GM21447 (cell line): Measurements from ENCODE around the gene GAREM1.

Experiments used
- ATAC-seq: cut with Tn5 transposase; IDR thresholded peaks from one replicate; pipeline ENCODE4 v1.9.1; 2021; ENCODE audit not compliant: unreplicated experiment

The GAREM1 gene

GRCh38 chr18:32459361-32460101 is 11.2 kb downstream of the GAREM1 start:
- ATAC-seq: no peak

DNA sequence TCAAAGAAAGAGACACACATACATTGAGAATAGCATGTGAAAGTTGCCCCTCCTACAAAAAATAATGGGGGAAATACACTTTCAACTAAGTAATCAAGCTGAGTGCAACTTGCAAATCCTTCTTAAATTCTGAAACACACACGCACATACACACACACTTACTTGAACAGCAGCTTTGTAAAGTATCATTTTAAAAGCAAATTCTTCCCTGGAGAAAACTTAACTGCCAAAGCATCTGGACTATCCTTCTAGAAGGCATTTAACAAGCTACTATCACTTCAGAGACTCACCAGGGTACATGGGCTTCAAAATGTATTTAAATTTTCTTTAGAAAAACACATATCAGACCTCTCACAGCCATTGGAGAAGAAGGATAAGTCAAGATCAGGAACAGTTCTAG is 15.3 kb downstream of the GAREM1 start:
- no peak for ATAC-seq

GRCh38 chr18:32454593-32454992 is 16.1 kb downstream of the GAREM1 start:
- no peak for ATAC-seq

DNA sequence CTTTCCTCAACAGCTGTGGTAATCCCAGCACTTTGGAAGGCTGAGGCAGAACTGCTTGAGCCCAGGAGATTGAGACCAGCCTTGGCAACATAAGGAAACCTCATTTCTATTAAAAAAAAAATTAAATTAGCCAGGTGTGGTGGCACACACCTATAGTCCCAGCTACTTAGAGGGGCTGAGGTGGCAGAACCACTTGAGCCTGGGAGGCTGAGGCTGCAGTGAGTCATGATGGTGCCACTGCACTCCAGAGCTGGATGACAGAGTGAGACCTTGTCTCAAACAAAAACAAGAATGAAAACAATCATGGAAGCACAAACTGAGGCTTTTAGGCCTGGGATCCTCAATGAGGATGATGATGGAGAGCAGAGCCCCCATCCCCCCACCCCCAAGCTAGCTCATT is 19.8 kb downstream of the GAREM1 start:
- no peak for ATAC-seq

DNA sequence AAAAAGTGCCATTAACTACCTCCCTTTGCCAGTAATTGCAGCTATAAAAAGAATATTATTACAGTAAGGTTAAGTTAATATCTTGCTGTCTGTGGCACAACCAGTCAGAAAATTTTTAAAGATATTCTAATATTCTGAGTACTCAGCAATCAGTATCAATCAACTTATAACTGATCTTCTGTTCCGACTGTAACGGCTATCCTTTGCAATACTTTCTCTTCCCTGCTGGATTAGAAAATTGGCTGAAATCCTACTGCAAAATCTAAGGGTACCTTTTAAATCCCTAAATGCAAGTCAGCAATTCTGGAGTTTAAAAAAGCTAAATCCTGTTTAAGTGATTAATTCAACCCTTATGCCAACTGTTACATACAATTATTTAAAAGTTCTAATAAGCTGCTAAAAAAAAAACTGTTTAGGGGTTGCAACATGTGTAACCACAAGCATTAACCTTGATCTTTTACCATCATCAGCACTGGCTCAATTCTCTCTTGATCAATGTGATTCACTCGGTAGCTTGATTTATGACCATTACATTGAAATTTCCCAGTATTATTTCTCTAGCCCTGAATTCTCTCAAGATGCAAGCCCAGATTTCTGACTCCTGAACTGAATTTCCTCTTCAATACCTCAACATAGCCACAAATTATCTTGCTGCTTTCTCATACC is 20.5 kb downstream of the GAREM1 start:
- no peak for ATAC-seq

GRCh38 chr18:32446780-32447179 is 23.9 kb downstream of the GAREM1 start:
- ATAC-seq: no peak

DNA sequence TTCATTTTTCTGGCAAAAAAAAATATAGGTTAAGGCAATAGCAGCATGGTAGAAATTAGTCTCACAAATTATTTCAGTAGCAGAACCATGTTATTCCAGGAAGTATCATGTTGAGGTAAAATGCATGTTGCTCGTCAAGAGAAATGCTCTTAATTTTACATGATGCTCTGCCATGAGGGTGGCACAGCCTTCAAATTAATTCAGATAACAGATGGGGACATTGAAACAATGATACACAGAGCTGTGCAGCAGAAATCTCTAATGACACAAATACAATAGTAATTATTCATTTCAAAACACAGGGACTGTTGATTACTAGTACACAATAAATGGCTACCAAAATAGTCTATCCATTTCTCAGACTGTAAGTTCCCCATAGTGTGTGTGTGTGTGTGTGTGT is 24.8 kb downstream of the GAREM1 start:
- no peak for ATAC-seq

- ATAC-seq: no peak
Measured at GRCh38 chr18:32443706-32444215, 26.9 kb downstream of the GAREM1 start.

DNA sequence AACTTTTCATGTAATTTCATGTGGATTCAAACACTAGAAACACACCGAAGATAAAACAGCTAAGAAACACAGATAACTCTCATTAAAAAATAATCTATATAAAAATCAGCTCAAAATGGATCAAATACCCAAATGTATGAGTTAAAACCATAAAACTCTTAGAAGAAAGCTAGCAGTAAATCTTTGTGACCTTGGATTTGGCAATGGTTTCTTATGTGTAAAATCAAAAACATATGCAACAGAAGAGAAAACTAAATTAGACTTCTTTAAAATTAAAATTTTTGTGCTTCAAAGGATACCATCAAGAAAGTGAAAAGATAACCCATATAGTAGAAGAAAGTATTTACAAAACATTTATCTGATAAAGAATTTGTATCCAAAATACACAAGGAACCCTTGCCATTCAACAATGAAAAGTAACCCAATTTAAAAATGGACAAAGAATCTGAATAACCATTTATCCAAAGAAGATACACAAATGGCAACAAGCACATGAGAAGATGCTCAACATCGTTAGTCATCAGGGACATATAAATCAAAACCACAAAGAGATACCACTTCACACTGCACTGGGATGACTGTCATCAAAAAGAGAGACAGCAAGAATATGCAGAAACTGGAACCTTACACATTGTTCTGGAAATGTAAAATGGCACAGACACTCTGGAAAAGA is 27.5 kb downstream of the GAREM1 start:
- no peak for ATAC-seq

DNA sequence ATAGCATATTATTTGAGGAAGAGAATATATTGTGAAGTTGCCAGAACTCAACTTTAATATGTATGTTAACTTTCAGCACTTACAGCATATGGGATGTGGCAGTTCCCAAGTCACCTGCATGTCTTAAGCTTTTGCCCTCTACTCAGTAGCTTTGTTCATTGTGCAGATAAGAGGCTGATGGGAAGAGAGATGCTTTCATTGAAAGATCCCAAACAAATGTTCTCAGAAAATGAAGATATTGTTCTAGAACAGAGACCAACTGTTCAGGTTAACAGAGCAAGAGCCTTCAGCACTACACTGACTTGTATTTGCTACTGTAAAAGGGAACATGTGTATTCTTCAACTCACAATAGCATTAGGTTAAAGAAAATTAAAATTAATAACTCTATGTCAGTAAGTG is 28.1 kb downstream of the GAREM1 start:
- no peak for ATAC-seq

GRCh38 chr18:32441533-32441932 is 29.1 kb downstream of the GAREM1 start:
- ATAC-seq: no peak

DNA sequence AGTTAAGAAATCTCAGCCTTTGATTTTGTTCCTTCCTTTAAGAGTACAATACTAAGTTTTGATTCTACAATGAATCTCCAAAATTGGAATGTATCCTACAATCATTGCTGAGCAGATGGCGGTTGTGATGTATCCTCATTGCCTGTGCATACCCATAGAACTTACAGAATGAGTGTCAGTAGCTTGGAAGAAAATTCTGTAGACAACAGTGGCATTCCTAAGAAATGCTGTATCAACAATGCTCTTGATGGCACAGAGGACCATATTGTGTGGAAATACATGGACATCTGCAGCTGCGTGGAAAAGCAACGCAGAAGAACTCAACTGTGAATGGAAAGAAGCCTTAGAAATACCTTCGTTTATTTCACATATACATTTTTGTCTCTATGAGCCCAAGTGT is 30.2 kb downstream of the GAREM1 start:
- ATAC-seq: no peak

- no peak for ATAC-seq
Measured at GRCh38 chr18:32439802-32440201, 30.9 kb downstream of the GAREM1 start.

GRCh38 chr18:32439241-32439640 is 31.4 kb downstream of the GAREM1 start:
- no peak for ATAC-seq

DNA sequence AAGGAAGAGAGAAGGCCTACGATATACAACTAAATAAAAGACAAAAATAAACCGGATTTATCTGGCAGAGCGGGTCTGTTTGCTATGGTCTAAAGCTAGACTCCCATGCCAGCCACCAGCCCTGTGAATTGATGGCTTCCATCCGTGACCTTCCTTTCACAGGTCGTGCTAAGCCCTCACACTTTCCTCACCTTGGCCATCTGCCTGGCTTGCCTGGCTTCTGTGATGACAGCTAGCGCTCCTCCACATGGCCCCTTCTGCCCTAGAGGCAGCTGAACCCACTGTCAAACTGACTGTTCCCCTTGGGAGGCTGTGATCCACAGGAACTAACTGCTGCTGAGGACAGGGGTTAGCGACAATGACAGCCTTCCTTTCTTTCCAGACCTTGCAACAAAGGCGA is 32.5 kb downstream of the GAREM1 start:
- ATAC-seq: no peak

DNA sequence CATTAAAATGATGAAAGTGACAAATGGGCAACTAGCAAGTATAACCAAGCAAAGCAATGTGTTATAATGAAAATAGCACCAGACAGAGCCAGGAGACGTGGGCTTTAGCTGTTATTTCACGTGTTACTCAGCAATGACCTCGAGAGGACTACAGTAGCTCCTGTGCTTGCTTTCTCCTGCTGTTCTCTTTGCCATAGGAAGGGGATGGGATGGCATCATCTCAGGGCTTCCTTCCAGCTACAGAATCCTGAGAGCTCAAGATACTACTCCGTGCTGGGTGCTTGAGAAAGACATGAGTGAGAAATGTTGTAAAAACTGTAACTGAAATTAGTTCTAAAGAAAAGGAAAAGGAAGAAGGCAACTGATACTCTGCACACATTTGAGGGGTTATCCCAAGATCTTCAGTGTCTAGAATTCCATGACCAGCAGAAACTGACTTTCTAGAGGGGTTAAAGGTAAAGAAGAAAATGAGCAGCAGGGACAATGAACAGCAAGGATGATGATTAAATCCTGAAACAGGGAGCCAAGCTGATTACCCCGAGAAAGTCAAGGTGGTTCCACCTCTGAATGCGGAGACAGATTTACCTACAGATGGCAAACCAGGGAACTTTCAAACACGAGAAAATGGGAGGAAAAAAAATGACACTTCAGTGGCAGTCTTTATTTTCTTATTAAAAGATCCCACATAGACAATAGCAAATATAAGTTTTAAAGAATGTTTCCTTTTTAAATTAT is 33.4 kb downstream of the GAREM1 start:
- ATAC-seq: no peak

DNA sequence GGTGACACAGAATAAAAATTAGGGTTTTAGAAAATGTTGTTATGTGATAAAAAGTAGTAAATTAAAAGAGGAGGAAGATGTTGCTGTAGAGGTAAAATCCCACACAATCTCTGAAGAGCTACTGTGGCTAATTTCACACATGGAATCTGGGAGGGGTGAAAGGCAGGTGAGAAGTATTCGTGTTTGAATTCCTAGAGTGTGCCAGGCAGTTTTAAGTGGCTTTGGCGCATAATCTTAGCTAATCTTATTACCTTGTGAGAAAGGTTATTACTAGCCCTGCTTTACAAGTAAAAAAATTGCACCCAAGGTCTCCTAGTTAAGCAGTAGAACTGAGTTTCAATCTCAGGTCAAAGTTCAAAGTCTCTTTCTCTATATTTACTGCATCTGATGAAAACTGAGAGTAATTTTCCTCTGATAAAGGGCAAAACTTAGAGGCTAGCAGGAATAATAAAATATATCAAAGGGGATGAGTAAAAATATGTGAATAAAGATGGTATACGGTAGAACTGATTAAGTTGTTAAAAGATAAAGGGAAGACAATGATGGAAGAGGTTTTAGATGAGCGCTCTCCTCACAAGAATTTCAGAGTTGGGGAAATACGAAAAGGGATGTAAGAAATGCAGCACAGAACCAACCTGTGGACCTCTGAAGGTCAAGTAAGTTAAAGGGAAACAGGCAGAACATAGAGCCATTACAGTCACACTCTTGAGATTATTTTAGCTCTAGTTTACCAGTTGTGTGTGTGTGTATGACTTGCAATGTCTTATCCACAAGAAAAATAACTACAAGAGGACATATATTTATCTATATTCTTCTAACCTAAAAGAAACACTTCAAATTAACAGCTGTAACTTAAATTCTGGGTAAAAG is 34.8 kb downstream of the GAREM1 start:
- no peak for ATAC-seq

DNA sequence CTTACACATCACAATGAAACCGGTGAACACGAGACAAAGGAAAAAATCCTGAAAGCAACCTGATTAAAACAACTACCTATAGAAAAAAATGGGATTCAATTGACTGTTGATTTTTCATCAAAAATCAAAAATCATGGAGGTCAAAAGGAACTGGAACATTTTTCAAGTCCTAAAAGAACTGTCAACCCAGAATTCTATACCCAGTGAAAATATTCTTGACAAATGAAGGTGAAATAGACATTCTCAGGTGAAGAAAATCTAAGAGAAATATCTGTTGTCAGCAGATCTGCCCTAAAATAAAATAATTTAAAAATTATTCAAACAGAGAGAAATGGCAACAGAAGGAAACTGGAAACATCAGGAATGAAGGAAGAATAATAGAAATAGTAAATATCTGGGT is 38.9 kb downstream of the GAREM1 start:
- no peak for ATAC-seq

DNA sequence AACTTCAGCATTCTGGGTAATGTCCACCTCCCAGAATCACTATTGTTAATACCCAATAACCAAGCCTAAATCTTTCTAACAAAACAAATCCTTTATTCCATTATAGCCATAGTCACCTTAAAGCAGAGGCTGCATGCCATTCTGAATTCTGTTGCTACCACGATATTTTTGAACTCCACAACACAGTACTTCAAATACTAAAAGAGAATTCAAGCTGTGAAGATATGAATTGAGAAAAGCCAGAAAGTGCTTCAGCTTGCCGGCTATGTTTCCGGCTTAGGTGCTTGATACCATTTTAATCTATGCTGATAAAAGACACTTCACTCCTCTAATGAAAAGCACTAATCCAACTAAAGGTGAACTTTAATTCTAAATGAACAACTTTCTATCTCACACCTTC is 41.3 kb downstream of the GAREM1 start:
- ATAC-seq: no peak

GRCh38 chr18:32427084-32427900 is 43.4 kb downstream of the GAREM1 start:
- ATAC-seq: no peak
